ENCODE measurements around the gene PITPNC1.

GRCh38 chr17:67504182-67504581 is 127.1 kb downstream of the PITPNC1 start:
- TF ChIP-seq CTCF (IDR thresholded peaks at IDR 0.05) (no peak), POLR2A (IDR thresholded peaks at IDR 0.05) (no peak), POLR2AphosphoS5 (IDR thresholded peaks at IDR 0.05) (no peak)

Measured in gastroesophageal sphincter (tissue), 3 donors.